Fibroblast of the aortic adventitia (primary cell): ENCODE measurements around the gene DDO. TPM values are rescaled to one million over a fixed set of nuclear protein-coding genes. Genes with fewer than 3 reads are reported as not detected.

Source experiments
- DNase-seq: peaks from one replicate; pipeline ENCODE4 v3.0.0-alpha.2; 2010; ENCODE audit warnings: low read depth
- H3K4me3 ChIP-seq: 2 replicates; pipeline ENCODE4 v1.5.1; 2011; ENCODE audit warnings: low read depth, mild to moderate bottlenecking, control low read depth, low read length, moderate library complexity
- total RNA-seq: library from RNA; depleted of rRNA; stranded (reverse); fragments of >200 nt; gene quantifications from 2 replicates; pipeline ENCODE4 v1.2.3, GENCODE V29; 2012; ENCODE audit warnings: low replicate concordance
- TF ChIP-seq, protein P1 (sequence below): IDR thresholded peaks from 2 replicates; pipeline ENCODE4 v1.5.1; 2011; ENCODE audit warnings: mild to moderate bottlenecking, low read length, control low read depth, inconsistent platforms; ENCODE audit not compliant: insufficient read depth

Gene DDO
- total RNA-seq, 1 donor, result 1.3 TPM

DNA sequence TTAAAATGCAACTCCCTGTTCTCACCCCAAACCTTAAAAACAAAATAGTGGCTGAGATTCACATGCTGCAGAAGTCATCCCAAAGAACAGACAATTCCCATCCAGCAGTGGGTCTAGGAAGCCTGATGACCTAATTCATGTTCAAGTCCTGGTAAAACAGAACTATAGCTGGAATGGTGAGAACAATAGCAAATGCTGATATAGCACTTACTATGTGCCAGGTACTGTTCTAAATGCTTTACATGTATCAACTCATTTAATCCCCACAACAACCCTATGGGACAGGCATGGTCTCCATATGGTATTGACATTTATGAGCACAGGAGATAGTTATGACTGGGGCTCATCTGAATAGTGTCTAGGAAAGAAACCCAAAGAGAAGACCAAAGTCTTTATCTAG lies 5.6 kb downstream of the DDO start:
- no peak for DNase-seq
- H3K4me3 ChIP-seq, result no peak overlapping the region
- TF ChIP-seq, protein P1, sequence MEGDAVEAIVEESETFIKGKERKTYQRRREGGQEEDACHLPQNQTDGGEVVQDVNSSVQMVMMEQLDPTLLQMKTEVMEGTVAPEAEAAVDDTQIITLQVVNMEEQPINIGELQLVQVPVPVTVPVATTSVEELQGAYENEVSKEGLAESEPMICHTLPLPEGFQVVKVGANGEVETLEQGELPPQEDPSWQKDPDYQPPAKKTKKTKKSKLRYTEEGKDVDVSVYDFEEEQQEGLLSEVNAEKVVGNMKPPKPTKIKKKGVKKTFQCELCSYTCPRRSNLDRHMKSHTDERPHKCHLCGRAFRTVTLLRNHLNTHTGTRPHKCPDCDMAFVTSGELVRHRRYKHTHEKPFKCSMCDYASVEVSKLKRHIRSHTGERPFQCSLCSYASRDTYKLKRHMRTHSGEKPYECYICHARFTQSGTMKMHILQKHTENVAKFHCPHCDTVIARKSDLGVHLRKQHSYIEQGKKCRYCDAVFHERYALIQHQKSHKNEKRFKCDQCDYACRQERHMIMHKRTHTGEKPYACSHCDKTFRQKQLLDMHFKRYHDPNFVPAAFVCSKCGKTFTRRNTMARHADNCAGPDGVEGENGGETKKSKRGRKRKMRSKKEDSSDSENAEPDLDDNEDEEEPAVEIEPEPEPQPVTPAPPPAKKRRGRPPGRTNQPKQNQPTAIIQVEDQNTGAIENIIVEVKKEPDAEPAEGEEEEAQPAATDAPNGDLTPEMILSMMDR, result no peak

DNA sequence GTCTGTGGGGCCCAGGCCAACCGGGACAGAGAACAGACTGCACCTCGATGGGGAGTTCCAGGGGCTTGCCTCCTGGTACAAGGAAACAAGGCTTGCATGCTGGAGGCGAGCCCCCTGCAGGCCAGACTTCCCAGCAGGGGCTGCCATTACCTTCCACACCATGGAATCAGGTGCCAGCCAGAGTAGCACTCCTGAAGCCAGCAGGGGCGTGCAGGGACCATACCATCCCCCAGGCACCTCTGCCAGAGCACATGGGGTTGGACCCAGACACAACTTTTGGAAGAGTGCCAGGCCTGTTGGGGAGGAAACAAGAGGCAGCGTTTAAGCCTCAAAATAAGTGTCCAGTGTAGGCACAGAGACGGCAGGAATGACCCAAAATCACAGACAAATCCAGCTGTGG lies 6.5 kb downstream of the DDO start:
- no peak for DNase-seq

DNA sequence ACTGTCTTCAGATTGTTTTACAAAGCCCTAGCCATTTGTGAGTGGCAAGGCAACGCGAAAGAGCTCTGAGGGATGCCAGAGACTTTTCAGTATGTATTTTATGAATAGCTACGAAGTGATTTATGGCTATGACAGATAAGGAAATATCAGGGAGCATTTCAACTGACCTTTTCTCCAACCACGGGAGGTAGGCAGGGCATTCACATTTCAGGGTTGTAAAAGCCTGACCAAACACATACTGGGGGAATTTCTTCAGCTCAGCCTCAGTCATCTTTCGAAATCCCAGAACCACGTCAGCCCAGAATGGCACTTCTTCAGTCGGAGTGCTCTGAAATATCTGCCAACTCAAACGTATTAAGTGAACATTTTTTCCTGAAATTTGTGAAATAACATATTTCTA lies 10.8 kb downstream of the DDO start:
- peak; percentile 50 for DNase-seq
- TF ChIP-seq, protein P1, result no peak
- no peak overlapping the region for H3K4me3 ChIP-seq

More for the DNA sequence above, 6.5 kb downstream of the DDO start:
- TF ChIP-seq, protein P1, result no peak
- H3K4me3 ChIP-seq, result no peak overlapping the region

DNA sequence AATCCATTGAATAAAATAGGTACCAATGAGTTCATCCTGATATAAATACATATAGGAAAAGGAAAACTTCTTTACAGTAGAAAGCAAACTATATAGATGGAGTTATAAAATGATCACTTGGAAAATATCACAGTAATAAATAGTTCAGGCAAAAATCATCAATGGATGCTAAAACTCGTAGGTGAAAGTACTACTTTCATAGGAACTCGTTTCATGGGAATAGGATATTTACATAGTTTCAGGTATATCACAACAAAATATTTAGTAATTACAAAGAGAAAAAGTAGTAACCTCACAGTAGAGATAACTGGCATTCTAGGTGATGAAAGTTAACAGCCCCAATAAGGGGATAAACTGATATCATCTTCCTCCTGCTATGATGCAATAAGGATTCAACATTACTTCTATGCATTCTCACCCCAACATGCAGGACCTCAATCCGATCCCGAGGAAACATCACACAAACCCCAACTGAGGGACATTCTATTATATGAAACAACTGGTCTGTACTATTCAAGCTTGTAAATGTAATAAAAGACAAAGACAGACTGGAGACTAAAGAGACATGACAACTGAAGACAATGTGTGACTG lies 13.7 kb downstream of the DDO start:
- H3K4me3 ChIP-seq, result no peak overlapping the region

DNA sequence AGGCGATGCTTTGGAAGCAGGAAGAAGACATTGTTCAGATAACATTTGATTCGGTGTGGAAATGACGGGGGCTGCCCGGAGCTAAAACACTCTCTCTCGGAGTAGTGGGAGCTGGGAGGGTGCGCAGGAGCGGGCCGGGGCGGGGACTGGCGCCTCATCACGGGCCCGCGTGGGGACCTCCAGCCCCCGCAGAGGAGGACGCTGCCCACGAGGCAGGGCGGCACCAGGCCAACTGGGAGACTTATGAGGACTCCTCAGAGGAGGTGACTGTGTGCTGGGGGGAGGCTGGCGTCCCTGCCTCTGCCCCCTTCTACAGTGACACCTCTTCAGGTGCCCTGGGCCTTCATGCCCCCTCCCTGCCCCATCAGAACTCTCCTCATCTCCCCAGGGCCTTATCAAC lies 15.2 kb downstream of the DDO start:
- no peak for DNase-seq
- H3K4me3 ChIP-seq, result no peak overlapping the region
- TF ChIP-seq, protein P1, result no peak

More for the DNA sequence above, 13.7 kb downstream of the DDO start:
- DNase-seq, result no peak
- TF ChIP-seq, protein P1, result no peak

DNA sequence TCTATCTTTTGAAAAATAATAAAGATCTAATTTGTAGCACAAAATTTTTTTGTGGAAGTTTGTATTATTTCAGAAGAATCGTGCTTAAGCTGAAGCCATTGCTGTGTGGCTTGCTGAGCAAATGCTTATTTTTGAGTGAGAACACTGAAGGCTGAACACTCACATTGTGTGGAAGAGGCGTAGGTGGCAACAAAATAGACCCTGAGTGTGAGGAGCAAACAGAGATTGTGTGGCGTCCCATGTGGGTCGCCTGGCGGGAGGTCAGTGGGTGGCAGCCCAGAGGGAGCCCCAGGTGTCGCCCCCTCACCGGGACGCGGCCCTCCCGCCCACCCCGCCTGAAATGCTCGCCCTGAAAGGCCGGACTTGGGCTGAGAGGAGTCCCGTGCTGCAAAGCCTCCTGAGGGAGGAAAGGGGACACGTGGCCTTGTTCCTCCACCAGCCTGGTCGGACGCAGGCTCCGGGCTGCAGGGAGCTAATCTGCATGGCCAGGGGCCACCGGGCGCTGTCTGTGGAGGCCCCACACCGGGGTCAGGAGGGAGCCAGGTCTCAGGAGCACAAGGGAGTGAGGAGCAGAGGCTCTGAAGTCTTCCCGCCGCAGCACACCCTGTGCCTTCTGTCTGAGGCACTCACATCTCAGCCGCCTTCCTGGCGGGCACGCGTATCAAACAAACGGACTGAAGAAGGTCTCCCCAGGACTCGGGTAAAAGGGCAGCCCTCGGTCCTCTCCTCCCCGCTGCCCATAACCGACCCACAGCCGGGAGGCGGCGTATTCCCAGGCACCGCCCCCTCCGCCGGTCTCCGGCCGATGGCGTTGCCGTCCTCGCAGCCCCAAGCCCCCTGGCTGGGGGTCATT lies 15.9 kb downstream of the DDO start:
- peak overlapping the region; percentile 35 for H3K4me3 ChIP-seq
- no peak for DNase-seq
- TF ChIP-seq, protein P1, result no peak
